D721Med (cell line): Measurements from ENCODE around the gene RIMBP2.
"Not testable (repeated sequence)": the region's sequence is repeated elsewhere in the genome, so short reads cannot be mapped to it uniquely, and the experiment has no call there.

ENCODE experiments used
- DNase-seq: peaks from one replicate; pipeline ENCODE4 v3.0.0; 2011; ENCODE audit warnings: low spot score; ENCODE audit not compliant: insufficient read length
- FAIRE-seq: peaks from 2 replicates; lab custom pipeline; 2011; peaks lifted over from hg19 to GRCh38; lab: Jason Lieb, UNC
- CTCF ChIP-seq: IDR thresholded peaks from 2 replicates; pipeline ENCODE4 v1.5.1; 2012; ENCODE audit warnings: mild to moderate bottlenecking, control low read depth; ENCODE audit not compliant: insufficient read depth; ENCODE audit errors: missing control alignments

The RIMBP2 gene

GRCh38 chr12:130744274-130744673 lies 28.2 kb upstream of the RIMBP2 start:
- DNase-seq (no peak), FAIRE-seq (no peak)
- no peak for TF ChIP-seq CTCF

- FAIRE-seq (no peak), DNase-seq (no peak)
- no peak for TF ChIP-seq CTCF
Observed at GRCh38 chr12:130743606-130744005, 27.5 kb upstream of the RIMBP2 start.

GRCh38 chr12:130743176-130743575 lies 27.1 kb upstream of the RIMBP2 start:
- FAIRE-seq: no peak
- DNase-seq: no peak
- no peak for TF ChIP-seq CTCF

- FAIRE-seq: no peak
- no peak for TF ChIP-seq CTCF
Observed at GRCh38 chr12:130742716-130743115, 26.6 kb upstream of the RIMBP2 start.

GRCh38 chr12:130742112-130742511 lies 26.0 kb upstream of the RIMBP2 start:
- FAIRE-seq: no peak
- no peak for TF ChIP-seq CTCF
- DNase-seq: no peak

More at GRCh38 chr12:130742716-130743115, 26.6 kb upstream of the RIMBP2 start:
- DNase-seq: no peak

- FAIRE-seq: no peak
- DNase-seq: no peak
- TF ChIP-seq CTCF: no peak
Observed at GRCh38 chr12:130739571-130739970, 23.5 kb upstream of the RIMBP2 start.

- not testable (repeated sequence) for DNase-seq, FAIRE-seq
Observed at GRCh38 chr12:130738403-130738802, 22.3 kb upstream of the RIMBP2 start.

GRCh38 chr12:130737731-130738130 lies 21.6 kb upstream of the RIMBP2 start:
- FAIRE-seq (no peak), DNase-seq (no peak)
- TF ChIP-seq CTCF: no peak
